ENCODE results near the gene PFDN2. TPM values are rescaled to one million over a fixed set of nuclear protein-coding genes. Genes with fewer than 3 reads are reported as not detected.
A peak's percentile ranks its signal among the peaks of the same experiment; 100 is the strongest.

The PFDN2 gene
- total RNA-seq, 6 experiments from 2014 or later, result 77.4 to 114 (median 92.8) TPM

- no peak for DNase-seq
- H3K36me3 Mint-ChIP-seq (ENCODE audit: low read depth), result peaks cover 5% of the 10 kb centered on the region
- no peak overlapping the region for H3K4me3 Mint-ChIP-seq
Measured at GRCh38 chr1:161096530-161096929, 21.3 kb downstream of the PFDN2 start.

GRCh38 chr1:161096015-161096414, 21.8 kb downstream of the PFDN2 start:
- Mint-ChIP-seq H3K27ac (no peak overlapping the region), H3K4me3 (no peak overlapping the region), H3K4me1 (ENCODE audit: low read depth) (peaks cover 49% of the 10 kb centered on the region)

More at GRCh38 chr1:161096530-161096929, 21.3 kb downstream of the PFDN2 start:
- no peak for TF ChIP-seq CTCF (IDR thresholded peaks at IDR 0.05)
- no peak overlapping the region for H3K27ac Mint-ChIP-seq
- peaks cover 11% of the 10 kb centered on the region for H3K27me3 Mint-ChIP-seq (ENCODE audit: insufficient read depth)
- peaks cover 49% of the 10 kb centered on the region for H3K4me1 Mint-ChIP-seq (ENCODE audit: low read depth)
- no peaks in the 10 kb centered on the region for H3K9me3 Mint-ChIP-seq

GRCh38 chr1:161095230-161095629, 22.6 kb downstream of the PFDN2 start:
- Mint-ChIP-seq H3K4me3 (no peak overlapping the region), H3K9me3 (no peaks in the 10 kb centered on the region), H3K4me1 (ENCODE audit: low read depth) (peaks cover 49% of the 10 kb centered on the region), H3K36me3 (ENCODE audit: low read depth) (peaks cover 4% of the 10 kb centered on the region; the same call in 1 of the 2 replicates), H3K27ac (no peak overlapping the region), H3K27me3 (ENCODE audit: insufficient read depth) (peaks cover 11% of the 10 kb centered on the region)
- no peak for DNase-seq
- no peak for TF ChIP-seq CTCF (IDR thresholded peaks at IDR 0.05)

More at GRCh38 chr1:161096015-161096414, 21.8 kb downstream of the PFDN2 start:
- Mint-ChIP-seq H3K9me3 (no peaks in the 10 kb centered on the region), H3K27me3 (ENCODE audit: insufficient read depth) (peaks cover 11% of the 10 kb centered on the region), H3K36me3 (ENCODE audit: low read depth) (peaks cover 5% of the 10 kb centered on the region; the same call in 1 of the 2 replicates)
- no peak for DNase-seq
- TF ChIP-seq CTCF (IDR thresholded peaks at IDR 0.05), result no peak

GRCh38 chr1:161094481-161094880, 23.4 kb downstream of the PFDN2 start:
- H3K27me3 Mint-ChIP-seq (ENCODE audit: insufficient read depth), result peaks cover 9% of the 10 kb centered on the region
- H3K27ac Mint-ChIP-seq, result no peak overlapping the region
- peaks cover 49% of the 10 kb centered on the region for H3K4me1 Mint-ChIP-seq (ENCODE audit: low read depth)
- DNase-seq, result no peak
- H3K4me3 Mint-ChIP-seq, result no peak overlapping the region
- no peak for TF ChIP-seq CTCF (IDR thresholded peaks at IDR 0.05)
- H3K36me3 Mint-ChIP-seq (ENCODE audit: low read depth), result no peaks in the 10 kb centered on the region
- no peaks in the 10 kb centered on the region for H3K9me3 Mint-ChIP-seq

GRCh38 chr1:161092621-161093028, 25.2 kb downstream of the PFDN2 start:
- Mint-ChIP-seq H3K27ac (0 out of 2 replicates have a peak overlapping the region, but pooled peaks have one; percentile 3), H3K27me3 (ENCODE audit: insufficient read depth) (peaks cover 4% of the 10 kb centered on the region), H3K36me3 (ENCODE audit: low read depth) (no peaks in the 10 kb centered on the region), H3K4me3 (0 out of 2 replicates have a peak overlapping the region, but pooled peaks have one; percentile 18), H3K9me3 (no peaks in the 10 kb centered on the region), H3K4me1 (ENCODE audit: low read depth) (peaks cover 51% of the 10 kb centered on the region)
- DNase-seq, result no peak
- no peak for TF ChIP-seq CTCF (IDR thresholded peaks at IDR 0.05)

Data from HFFc6 (cell line).